HepG2 (cell line): Measurements from ENCODE around the gene ELOVL2. TPM values are rescaled to one million over a fixed set of nuclear protein-coding genes. Genes with fewer than 3 reads are reported as not detected.

Experiments
- ARNT ChIP-seq: fragments of 450-650 bp; IDR thresholded peaks from 2 replicates; pipeline ENCODE4 v1.6.1; 2017
- CCAR2 ChIP-seq: fragments of 200-400 bp; formaldehyde crosslinking; optimal IDR thresholded peaks from 2 replicates; pipeline ENCODE3; 2018; ENCODE audit warnings: low read depth, mild to moderate bottlenecking, low read length, moderate library complexity
- FOXP1 ChIP-seq, 2 experiments: fragments of 450-650 bp in 1 of 2; IDR thresholded peaks; 2 replicates each; pipeline ENCODE4 v1.6.1; 2017 to 2018; ENCODE audit warnings: antibody characterized with exemption in 1 of 2
- HDAC1 ChIP-seq: sonication (generic); formaldehyde crosslinking; IDR thresholded peaks from 2 replicates; pipeline ENCODE4 v1.5.1; 2020; ENCODE audit warnings: mild to moderate bottlenecking, missing genetic modification reagents
- KLF16 ChIP-seq, 2 experiments: sonication (generic) in 1 of 2; formaldehyde crosslinking in 1 of 2; IDR thresholded peaks; 2 replicates each; pipeline versions ENCODE4 v1.6.1 to v1.8.0; 2016 to 2023; ENCODE audit warnings: missing genetic modification reagents in 2 of 2, missing compliant biosample characterization in 1 of 2
- MATR3 ChIP-seq: sonication (generic); formaldehyde crosslinking; IDR thresholded peaks from 2 replicates; pipeline ENCODE4 v1.4.0; 2020; ENCODE audit warnings: missing genetic modification reagents
- MXD1 ChIP-seq: sonication (generic); formaldehyde crosslinking; IDR thresholded peaks from 2 replicates; pipeline ENCODE4 v1.4.0; 2020; ENCODE audit warnings: mild to moderate bottlenecking, missing genetic modification reagents
- NAIF1 ChIP-seq: sonication (generic); formaldehyde crosslinking; IDR thresholded peaks from 2 replicates; pipeline ENCODE4 v1.5.0; 2020; ENCODE audit warnings: mild to moderate bottlenecking, missing genetic modification reagents, borderline replicate concordance
- POLR2AphosphoS5 ChIP-seq: IDR thresholded peaks from 2 replicates; pipeline ENCODE4 v1.6.1; 2012; ENCODE audit warnings: low read depth, low read length
- SSRP1 ChIP-seq: IDR thresholded peaks from 2 replicates; pipeline ENCODE4 v1.6.1; 2016; ENCODE audit warnings: control low read depth
- TIGD3 ChIP-seq: sonication (generic); formaldehyde crosslinking; IDR thresholded peaks from 2 replicates; pipeline ENCODE4 v1.5.1; 2020; ENCODE audit warnings: mild to moderate bottlenecking, missing genetic modification reagents, borderline replicate concordance
- U2AF1 ChIP-seq: fragments of 200-400 bp; formaldehyde crosslinking; optimal IDR thresholded peaks from 2 replicates; pipeline ENCODE3; 2017; ENCODE audit warnings: mild to moderate bottlenecking, low read depth, low read length
- ZBTB42 ChIP-seq: sonication (generic); formaldehyde crosslinking; IDR thresholded peaks from 2 replicates; pipeline ENCODE4 v1.5.0; 2020; ENCODE audit warnings: mild to moderate bottlenecking, missing genetic modification reagents
- ZEB1 ChIP-seq: IDR thresholded peaks from 2 replicates; pipeline ENCODE4 v1.6.1; 2012; ENCODE audit warnings: mild to moderate bottlenecking, low read depth, inconsistent platforms; ENCODE audit not compliant: insufficient replicate concordance
- ZFYVE20 ChIP-seq: sonication (generic); formaldehyde crosslinking; IDR thresholded peaks from 2 replicates; pipeline ENCODE4 v1.8.0; 2023; ENCODE audit warnings: low read depth, mild to moderate bottlenecking, moderate library complexity, missing genetic modification reagents, borderline replicate concordance
- ZNF318 ChIP-seq: sonication (generic); formaldehyde crosslinking; IDR thresholded peaks from 2 replicates; pipeline ENCODE4 v1.4.0; 2020; ENCODE audit warnings: mild to moderate bottlenecking, missing genetic modification reagents
- ZNF564 ChIP-seq: sonication (generic); formaldehyde crosslinking; IDR thresholded peaks from 2 replicates; pipeline ENCODE4 v1.8.1; 2023; ENCODE audit warnings: mild to moderate bottlenecking, missing genetic modification reagents
- ZNF597 ChIP-seq: sonication (generic); formaldehyde crosslinking; IDR thresholded peaks from 2 replicates; pipeline ENCODE4 v1.5.0; 2020; ENCODE audit warnings: missing genetic modification reagents
- polyA plus RNA-seq, 8 experiments: library from polyadenylated mRNA; depleted of rRNA in 3 of 8; stranded (reverse) in 7 of 8; unstranded in 1 of 8; fragments of >200 nt; fragmentation: Illumina TruSeq in 4 of 8; extraction: Trizol in 4 of 8; gene quantifications; 2 replicates each; pipeline versions ENCODE4 v1.2.1 to v1.2.3, GENCODE V29; 2011 to 2016; ENCODE audit warnings: low read depth in 4 of 8, missing spikeins in 1 of 8, mixed read lengths in 1 of 8; ENCODE audit not compliant: insufficient read depth in 1 of 8
- total RNA-seq, 5 experiments: library from RNA; depleted of rRNA; stranded (reverse); fragments of >200 nt; fragmentation: Illumina TruSeq; extraction: Trizol; gene quantifications; 2 replicates each; pipeline ENCODE4 v1.2.3, GENCODE V29; 2016; ENCODE audit warnings: low read depth in 1 of 5
- TF ChIP-seq, protein P1 (sequence below): sonication (generic); formaldehyde crosslinking; IDR thresholded peaks from 2 replicates; pipeline ENCODE4 v1.4.0; 2020; ENCODE audit warnings: missing genetic modification reagents

The ELOVL2 gene
- total and polyA plus RNA-seq, 2 of the 13 experiments (the other 11 are each of a cell fraction or from before 2014, with no cell fraction given): 43.6 to 65.4 TPM

DNA sequence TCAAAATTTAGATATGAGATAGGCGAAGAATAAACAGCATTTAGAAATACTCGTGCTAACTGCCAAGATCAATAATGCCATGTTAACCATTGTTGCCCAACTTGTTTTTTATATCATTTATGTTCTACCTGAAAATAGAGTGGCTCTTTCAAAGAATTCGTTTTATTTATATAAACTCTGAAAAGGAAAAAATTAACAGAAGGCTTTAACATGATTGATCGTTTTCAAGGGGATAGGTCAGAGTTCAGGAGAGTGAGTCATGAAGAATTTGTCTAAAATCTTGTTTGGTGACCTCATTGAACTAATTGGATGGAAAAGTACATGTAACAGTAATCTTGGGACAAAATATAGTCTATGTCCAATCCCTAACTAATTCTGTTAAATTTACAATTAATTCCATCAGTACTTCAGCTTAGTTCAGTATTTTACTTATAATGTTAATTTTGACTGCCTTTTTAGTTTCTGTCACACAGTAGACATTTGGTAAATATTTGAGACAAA is 11.1 kb upstream of the ELOVL2 start (continued):
- TF ChIP-seq MXD1 (CRISPR knock-in tag): no peak
- TF ChIP-seq KLF16 (CRISPR knock-in tag; IDR thresholded peaks at IDR 0.05): no peak
- TF ChIP-seq, protein P1, sequence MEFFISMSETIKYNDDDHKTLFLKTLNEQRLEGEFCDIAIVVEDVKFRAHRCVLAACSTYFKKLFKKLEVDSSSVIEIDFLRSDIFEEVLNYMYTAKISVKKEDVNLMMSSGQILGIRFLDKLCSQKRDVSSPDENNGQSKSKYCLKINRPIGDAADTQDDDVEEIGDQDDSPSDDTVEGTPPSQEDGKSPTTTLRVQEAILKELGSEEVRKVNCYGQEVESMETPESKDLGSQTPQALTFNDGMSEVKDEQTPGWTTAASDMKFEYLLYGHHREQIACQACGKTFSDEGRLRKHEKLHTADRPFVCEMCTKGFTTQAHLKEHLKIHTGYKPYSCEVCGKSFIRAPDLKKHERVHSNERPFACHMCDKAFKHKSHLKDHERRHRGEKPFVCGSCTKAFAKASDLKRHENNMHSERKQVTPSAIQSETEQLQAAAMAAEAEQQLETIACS: no peak
- no peak for TF ChIP-seq NAIF1 (CRISPR knock-in tag)
- no peak for TF ChIP-seq ZFYVE20 (CRISPR knock-in tag)
- no peak for TF ChIP-seq POLR2AphosphoS5
- TF ChIP-seq MATR3 (CRISPR knock-in tag): no peak
- TF ChIP-seq TIGD3: no peak
- TF ChIP-seq U2AF1: no peak
- no peak for TF ChIP-seq ZNF318 (CRISPR knock-in tag)
- no peak for TF ChIP-seq ZNF597 (CRISPR knock-in tag)
- no peak for TF ChIP-seq CCAR2
- TF ChIP-seq FOXP1 (IDR thresholded peaks at IDR 0.05): no peak
- peak; percentile 52; the same call in 1 of the 2 replicates for TF ChIP-seq FOXP1 (CRISPR knock-in tag; IDR thresholded peaks at IDR 0.05)
- TF ChIP-seq HDAC1 (CRISPR knock-in tag): 0 out of 2 replicates have a peak, but pooled peaks have one; percentile 24
- no peak for TF ChIP-seq SSRP1 (CRISPR knock-in tag)
- TF ChIP-seq ARNT: no peak
- no peak for TF ChIP-seq ZEB1
- no peak for TF ChIP-seq ZNF564 (CRISPR knock-in tag)
- TF ChIP-seq ZBTB42 (CRISPR knock-in tag): no peak
